GM12872 (cell line): Measurements from ENCODE around the gene ESPL1.

Source experiments
- CTCF ChIP-seq: IDR thresholded peaks from 3 replicates; pipeline ENCODE4 v1.5.1; 2011; ENCODE audit warnings: low read depth, mild to moderate bottlenecking, low read length, moderate library complexity; ENCODE audit not compliant: insufficient read depth

ESPL1 gene

GRCh38 chr12:53254816-53255545 lies 13.1 kb upstream of the ESPL1 start:
- no peak for TF ChIP-seq CTCF

- no peak for TF ChIP-seq CTCF
Observed at GRCh38 chr12:53255996-53256395, 12.1 kb upstream of the ESPL1 start.

- no peak for TF ChIP-seq CTCF
Observed at GRCh38 chr12:53258541-53259539, 9.3 kb upstream of the ESPL1 start.

- TF ChIP-seq CTCF = no peak
Observed at GRCh38 chr12:53259891-53260290, 8.2 kb upstream of the ESPL1 start.

GRCh38 chr12:53265783-53266182 lies 2.3 kb upstream of the ESPL1 start:
- TF ChIP-seq CTCF = no peak

- no peak for TF ChIP-seq CTCF
Observed at GRCh38 chr12:53267306-53267998, 647 bp upstream of the ESPL1 start.
